HG03060 (cell line): ENCODE measurements around the gene TPPP2.

Experiments
- ATAC-seq: cut with Tn5 transposase; IDR thresholded peaks from one replicate; pipeline ENCODE4 v1.9.1; 2021; ENCODE audit warnings: low read depth, moderate number of reproducible peaks; ENCODE audit not compliant: unreplicated experiment

TPPP2 gene

DNA sequence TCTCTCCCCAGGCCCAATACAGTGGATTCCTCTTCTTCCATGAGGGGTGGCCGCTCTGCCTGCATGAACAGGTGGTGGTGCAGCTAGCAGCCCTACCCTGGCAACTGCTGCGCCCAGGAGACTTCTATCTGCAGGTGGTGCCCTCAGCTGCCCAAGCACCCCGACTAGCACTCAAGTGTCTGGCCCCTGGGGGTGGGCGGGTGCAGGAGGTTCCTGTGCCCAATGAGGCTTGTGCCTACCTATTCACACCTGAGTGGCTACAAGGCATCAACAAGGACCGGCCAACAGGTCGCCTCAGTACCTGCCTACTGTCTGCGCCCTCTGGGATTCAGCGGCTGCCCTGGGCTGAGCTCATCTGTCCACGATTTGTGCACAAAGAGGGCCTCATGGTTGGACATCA, 43.9 kb downstream of the TPPP2 start:
- no peak for ATAC-seq

GRCh38 chr14:21074398-21075272, 44.6 kb downstream of the TPPP2 start:
- ATAC-seq = no peak

DNA sequence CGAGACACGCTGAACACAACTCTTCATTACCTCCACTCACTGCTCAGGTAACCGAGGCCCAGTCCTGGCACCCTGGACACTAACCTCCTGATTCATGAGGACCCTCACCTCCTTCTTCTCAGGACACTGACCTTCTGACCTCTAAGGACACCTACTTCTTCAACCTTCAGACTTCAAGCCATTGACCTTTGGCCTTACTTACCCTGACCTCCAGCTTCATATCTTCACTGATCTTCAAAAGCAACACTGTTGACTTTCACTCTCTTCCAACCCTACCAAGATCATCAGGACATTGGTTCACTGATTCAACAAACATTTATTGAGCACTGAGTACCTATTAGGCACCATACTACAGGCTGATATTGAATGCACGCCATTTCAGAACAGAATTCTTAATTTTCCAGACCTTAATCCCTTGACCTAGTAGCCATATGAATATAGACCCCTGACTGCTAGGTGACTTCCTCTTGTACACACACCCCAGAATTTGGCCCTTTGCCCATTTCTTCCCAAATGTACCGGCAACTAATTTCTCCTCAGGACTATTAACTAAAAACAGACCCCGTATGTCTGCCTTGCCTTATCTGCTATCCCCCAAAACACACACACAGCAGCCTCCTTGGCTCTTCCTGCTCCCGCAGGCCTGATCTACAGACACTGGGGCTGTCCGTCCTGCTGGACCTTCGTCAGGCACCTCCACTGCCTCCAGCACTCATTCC, 45.9 kb downstream of the TPPP2 start:
- ATAC-seq = no peak

DNA sequence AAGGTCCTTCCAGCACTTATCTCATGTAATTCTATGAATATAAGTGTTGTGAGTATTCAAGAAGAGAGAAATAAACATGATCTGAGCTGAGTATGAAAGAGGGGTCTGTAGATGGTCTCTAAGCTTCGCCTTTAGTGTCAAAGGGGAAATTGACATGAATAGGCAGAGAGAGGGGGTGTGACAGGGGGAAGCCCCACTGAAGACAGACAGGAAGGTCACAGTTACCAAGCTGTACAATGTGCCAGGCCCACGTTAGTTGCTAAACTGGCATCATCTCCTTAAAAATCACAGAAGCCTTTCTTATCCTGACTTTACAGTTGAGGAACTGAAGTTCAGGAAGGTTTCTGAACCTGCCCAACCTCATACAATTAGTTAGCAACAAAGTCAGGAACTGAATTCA, 47.7 kb downstream of the TPPP2 start:
- ATAC-seq = no peak

GRCh38 chr14:21078287-21078686, 48.3 kb downstream of the TPPP2 start:
- ATAC-seq = no peak

DNA sequence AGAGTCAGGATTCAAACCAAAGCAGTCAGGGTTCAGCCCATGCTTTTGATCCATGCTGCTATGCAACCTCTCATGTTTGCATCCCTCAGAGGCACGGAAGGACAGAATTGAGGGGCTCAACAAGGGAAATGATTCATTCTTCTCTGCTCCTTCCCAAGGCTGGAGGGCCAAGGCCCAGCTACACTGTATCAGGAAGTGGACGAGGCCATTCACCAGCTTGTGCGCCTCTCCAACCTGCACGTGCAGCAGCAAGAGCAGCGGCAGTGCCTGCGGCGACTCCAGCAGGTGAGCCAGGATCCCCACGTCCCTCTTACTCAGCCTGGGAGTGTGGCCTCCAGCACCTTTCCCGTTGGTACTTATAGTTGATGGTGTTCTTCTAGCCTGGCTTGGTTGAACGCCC, 48.7 kb downstream of the TPPP2 start:
- no peak for ATAC-seq

DNA sequence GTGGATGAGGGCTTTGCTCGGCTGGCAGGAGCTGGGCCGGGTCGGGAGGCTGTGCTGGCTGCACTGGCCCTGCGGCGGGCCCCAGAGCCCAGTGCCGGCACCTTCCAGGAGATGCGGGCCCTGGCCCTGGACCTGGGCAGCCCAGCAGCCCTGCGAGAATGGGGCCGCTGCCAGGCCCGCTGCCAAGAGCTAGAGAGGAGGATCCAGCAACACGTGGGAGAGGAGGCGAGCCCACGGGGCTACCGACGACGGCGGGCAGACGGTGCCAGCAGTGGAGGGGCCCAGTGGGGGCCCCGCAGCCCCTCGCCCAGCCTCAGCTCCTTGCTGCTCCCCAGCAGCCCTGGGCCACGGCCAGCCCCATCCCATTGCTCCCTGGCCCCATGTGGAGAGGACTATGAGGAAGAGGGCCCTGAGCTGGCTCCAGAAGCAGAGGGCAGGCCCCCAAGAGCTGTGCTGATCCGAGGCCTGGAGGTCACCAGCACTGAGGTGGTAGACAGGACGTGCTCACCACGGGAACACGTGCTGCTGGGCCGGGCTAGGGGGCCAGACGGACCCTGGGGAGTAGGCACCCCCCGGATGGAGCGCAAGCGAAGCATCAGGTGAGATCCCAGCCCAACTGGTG, 51.6 kb downstream of the TPPP2 start:
- ATAC-seq = no peak
